Activated T-helper 1 cell treated with Interleukin-2 at 50 U/mL for 16 hours (primary cell): Measurements from ENCODE around the gene CYP3A4.

ENCODE experiments used
- DNase-seq: peaks from one replicate; pipeline ENCODE4 v3.0.0-alpha.2; 2020; ENCODE audit warnings: low read depth

Gene CYP3A4

DNA sequence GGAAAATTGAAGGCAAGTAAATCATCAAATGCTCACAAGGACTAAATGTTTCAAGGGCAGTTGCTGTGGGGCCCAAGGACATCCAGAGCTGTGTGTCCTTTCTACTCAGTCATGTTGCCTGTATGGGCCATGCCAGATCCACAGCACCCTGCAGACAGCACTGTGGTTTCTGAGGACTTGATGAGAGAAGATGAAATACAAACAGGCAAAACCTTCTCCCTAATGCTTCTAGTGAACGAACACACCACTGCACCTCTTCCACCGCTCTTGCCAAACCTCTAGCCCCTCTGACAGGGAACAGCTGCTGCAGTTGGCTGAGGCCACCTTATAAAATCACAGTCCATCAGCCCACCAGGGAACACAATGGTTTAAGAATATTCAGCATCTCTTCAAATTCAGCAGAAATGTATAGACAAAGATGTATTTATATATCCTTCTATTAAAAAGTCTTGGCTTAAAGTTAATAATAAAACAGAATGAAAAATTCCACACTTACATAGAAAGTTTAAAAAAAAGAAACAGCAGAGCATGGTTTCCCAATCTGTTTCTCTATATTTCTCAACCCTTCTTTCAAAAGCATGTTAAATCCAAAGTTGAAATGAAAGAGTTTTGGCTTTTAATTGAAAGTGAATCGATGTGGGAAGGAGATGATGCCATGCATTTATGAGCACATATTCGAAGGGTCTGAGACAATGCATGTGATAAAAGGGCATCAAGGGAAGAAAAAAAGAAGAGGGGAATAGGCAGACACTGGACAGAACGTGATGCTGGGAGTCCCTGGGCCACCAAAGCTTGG lies 63.0 kb downstream of the CYP3A4 start:
- DNase-seq: no peak

DNA sequence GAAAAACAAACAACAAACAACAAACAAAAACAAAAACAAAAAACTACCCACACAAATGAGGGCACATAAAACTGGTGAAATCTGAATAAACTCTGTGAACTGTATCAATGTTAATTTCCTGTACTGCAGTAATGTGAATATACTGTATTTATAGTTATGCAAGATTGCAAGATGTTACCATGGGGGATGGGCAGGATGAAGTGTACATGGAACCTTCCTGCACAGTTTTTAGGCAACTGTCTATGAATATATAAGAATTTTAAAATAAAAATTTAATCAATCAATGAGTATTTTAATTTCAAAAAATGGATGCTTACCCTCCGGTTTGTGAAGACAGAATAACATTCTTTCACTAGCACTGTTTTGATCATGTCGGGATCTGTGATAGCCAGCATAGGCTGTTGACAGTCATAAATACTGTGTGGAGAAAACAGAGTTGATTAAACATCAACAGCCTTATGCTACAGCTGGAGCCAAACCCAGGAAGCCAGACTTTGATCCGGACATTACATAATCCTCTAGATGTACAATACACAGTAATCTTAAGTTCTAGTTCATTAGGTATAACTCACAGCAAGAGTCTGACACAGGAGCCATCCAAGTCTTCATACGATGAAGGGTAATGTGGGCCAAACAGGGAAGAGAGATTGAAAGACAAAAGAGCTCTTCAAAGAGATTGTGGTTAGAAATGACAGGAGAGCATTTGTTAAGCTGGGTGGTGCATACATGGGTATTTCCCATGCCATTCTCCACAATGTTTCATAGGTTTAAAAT lies 63.8 kb downstream of the CYP3A4 start:
- DNase-seq: no peak

DNA sequence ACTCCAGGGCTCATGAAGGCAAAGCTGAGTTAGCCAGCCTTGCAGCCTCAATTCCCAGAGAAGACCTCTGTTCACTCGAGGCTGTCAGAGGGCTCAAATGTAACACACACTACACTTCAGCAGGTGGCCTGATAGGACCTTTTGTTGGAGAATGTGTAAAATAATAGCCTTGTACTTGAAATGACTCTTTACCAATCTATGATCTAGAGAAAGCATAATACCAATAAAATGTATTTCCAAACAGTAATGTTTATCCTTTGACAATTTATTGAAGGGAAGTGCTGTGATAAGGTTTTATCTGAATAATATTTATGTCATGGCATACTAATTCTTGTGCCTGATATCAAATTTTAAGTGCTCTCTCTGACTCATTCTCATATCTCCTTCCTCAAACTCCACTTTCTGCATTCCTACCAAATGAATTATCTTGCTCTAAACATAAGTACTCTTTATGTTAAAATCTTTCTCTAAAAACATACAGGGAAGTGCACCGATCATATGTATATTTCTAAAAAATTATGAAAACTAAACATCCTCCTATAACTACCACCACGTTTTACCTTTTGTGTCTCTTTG lies 69.9 kb downstream of the CYP3A4 start:
- no peak for DNase-seq

- DNase-seq: no peak
Measured at GRCh38 chr7:99709838-99710578, 74.0 kb downstream of the CYP3A4 start.

GRCh38 chr7:99709260-99709659 lies 74.7 kb downstream of the CYP3A4 start:
- DNase-seq: no peak

GRCh38 chr7:99707096-99707495 lies 76.9 kb downstream of the CYP3A4 start:
- DNase-seq: no peak
